ENCODE measurements around the gene DNASE1L1. TPM values are rescaled to one million over a fixed set of nuclear protein-coding genes. Genes with fewer than 3 reads are reported as not detected.
A peak's percentile ranks its signal among the peaks of the same experiment; 100 is the strongest.

The DNASE1L1 gene
- total RNA-seq, 1 donor from 2014 or later = 9.3 TPM

DNA sequence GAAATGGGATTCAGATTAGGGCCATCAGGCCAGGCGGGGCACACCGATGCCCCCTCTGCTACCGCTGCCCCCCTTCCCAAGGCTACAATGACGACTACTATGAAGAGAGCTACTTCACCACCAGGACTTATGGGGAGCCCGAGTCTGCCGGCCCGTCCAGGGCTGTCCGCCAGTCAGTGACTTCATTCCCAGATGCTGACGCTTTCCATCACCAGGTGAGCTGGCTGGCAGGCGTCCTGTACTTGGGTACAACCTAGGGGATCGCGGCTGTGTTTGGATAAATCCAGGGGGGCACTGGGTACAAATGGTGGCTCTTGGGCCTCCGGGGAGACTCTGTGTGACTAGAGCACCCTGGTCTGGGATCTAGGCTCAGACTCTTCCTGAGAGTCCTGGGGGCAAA lies 28.9 kb downstream of the DNASE1L1 start:
- Mint-ChIP-seq H3K4me3 (peak overlapping the region; percentile 93), H3K9me3 (no peaks in the 10 kb centered on the region), H3K36me3 (ENCODE audit: low read depth) (peaks cover 4% of the 10 kb centered on the region), H3K27me3 (ENCODE audit: low read depth) (no peaks in the 10 kb centered on the region), H3K27ac (ENCODE audit: unreplicated experiment) (peak overlapping the region; percentile 96), H3K4me1 (peaks cover 16% of the 10 kb centered on the region)
- DNase-seq (ENCODE audit: low read depth, low spot score) = no peak
- TF ChIP-seq, protein P1, sequence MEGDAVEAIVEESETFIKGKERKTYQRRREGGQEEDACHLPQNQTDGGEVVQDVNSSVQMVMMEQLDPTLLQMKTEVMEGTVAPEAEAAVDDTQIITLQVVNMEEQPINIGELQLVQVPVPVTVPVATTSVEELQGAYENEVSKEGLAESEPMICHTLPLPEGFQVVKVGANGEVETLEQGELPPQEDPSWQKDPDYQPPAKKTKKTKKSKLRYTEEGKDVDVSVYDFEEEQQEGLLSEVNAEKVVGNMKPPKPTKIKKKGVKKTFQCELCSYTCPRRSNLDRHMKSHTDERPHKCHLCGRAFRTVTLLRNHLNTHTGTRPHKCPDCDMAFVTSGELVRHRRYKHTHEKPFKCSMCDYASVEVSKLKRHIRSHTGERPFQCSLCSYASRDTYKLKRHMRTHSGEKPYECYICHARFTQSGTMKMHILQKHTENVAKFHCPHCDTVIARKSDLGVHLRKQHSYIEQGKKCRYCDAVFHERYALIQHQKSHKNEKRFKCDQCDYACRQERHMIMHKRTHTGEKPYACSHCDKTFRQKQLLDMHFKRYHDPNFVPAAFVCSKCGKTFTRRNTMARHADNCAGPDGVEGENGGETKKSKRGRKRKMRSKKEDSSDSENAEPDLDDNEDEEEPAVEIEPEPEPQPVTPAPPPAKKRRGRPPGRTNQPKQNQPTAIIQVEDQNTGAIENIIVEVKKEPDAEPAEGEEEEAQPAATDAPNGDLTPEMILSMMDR (conservative IDR thresholded peaks at IDR 0.05) = no peak

DNA sequence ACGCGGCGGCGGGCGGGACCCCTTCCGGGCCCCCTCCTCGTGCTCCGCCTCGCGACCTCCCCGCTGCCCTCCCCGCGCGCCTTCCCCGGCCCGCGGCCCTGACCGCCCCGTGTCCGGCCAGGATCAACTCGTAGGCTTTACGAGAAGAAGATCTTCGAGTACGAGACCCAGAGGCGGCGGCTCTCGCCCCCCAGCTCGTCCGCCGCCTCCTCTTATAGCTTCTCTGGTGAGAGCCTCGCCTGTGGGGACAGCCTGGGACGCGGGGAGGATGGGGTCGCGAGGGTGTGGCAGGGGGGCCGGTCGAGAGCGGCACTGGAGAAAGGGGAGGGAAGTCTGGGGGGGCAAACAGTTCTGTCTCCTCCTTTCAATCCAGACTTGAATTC lies 29.5 kb downstream of the DNASE1L1 start:
- peak overlapping the region; percentile 93 for H3K4me3 Mint-ChIP-seq
- DNase-seq (ENCODE audit: low read depth, low spot score) = no peak
- H3K36me3 Mint-ChIP-seq (ENCODE audit: low read depth) = peaks cover 4% of the 10 kb centered on the region
- TF ChIP-seq, protein P1 (conservative IDR thresholded peaks at IDR 0.05) = no peak
- peaks cover 16% of the 10 kb centered on the region for H3K4me1 Mint-ChIP-seq
- peak overlapping the region; percentile 96 for H3K27ac Mint-ChIP-seq (ENCODE audit: unreplicated experiment)
- H3K9me3 Mint-ChIP-seq = no peaks in the 10 kb centered on the region
- no peaks in the 10 kb centered on the region for H3K27me3 Mint-ChIP-seq (ENCODE audit: low read depth)

DNA sequence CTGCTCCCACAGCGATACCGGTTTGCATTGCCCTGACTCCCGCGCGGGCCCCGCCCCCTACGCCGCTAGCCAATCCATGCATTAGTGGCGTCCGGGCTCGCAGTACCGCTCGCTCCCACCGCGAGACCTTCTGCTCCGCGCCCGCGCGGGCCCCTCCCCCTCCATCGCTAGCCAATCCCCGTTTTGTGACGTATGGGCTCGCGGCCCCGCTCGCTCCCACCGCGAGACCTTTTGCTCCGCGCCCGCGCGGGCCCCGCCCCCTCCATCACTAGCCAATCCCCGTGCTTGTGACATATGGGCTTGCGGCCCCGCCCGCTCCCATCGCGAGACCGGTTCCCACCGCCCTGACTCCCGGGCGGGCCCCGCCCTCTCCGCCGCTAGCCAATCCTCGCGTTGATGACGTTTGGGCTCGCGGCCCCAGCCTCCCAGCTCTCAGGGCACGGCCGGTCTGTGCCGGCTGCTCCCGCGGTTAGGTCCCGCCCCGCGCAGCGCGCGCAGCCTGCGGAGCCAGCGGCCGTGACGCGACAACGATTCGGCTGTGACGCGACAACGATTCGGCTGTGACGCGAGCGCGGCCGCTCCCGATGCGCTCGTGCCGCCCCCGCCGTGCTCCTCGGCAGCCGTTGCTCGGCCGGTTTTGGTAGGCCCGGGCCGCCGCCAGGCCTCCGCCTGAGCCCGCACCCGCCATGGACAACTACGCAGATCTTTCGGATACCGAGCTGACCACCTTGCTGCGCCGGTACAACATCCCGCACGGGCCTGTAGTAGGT lies 30.1 kb downstream of the DNASE1L1 start, which contains the start of gene EMD:
Gene EMD (plus strand): TSS at position 497 of the 770 bp plus-strand sequence. CDS start 190 bp downstream, at position 687.
- Mint-ChIP-seq H3K36me3 (ENCODE audit: low read depth) (peaks cover 4% of the 10 kb centered on the region), H3K27me3 (ENCODE audit: low read depth) (no peaks in the 10 kb centered on the region), H3K4me1 (peaks cover 16% of the 10 kb centered on the region), H3K4me3 (peak within 1 kb of the TSS; percentile 93), H3K9me3 (no peaks in the 10 kb centered on the region), H3K27ac (ENCODE audit: unreplicated experiment) (peak within 1 kb of the TSS; percentile 96)
- TF ChIP-seq, protein P1 (conservative IDR thresholded peaks at IDR 0.05) = no peak
- peak; percentile 85 for DNase-seq (ENCODE audit: low read depth, low spot score)

DNA sequence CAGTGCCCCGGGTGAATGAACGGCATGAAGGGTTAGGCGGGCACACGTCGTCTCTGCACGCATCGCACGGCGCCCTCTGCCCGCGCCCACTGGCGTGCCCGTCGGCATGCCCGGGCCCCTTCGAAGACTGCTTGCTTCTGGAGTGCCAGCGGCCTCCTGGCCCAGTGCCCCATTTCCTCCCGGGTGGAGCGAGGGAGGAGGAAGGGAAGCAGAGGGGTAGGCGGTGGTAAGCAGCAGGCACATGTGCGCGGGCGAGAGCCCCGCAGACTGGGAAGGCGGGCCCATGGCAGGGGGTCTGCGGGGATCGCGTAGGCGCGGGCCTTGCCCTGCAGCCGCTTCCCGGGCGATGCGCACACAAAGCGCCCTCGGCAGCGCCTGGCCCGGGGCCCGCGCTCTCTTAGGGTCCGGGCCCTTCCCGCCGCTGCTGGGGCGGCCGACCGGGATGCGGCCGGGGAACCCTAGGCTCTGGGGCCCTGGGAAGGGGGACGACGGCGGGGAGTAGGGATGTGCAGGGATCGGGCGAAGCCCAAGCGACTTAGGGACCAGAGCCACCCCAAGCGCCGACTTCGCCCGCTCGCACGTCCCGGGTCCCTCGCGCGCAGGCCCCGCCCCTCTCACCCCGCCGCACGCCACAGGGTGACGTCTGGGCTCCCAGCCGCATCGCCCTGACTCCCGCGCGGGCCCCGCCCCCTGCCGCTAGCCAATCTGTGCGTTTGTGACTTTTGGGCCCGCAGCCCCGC lies 30.8 kb downstream of the DNASE1L1 start:
- Mint-ChIP-seq H3K27ac (ENCODE audit: unreplicated experiment) (peak overlapping the region; percentile 83), H3K27me3 (ENCODE audit: low read depth) (peaks cover 3% of the 10 kb centered on the region), H3K4me3 (peak overlapping the region; percentile 85), H3K9me3 (no peaks in the 10 kb centered on the region), H3K36me3 (ENCODE audit: low read depth) (peaks cover 4% of the 10 kb centered on the region), H3K4me1 (peaks cover 19% of the 10 kb centered on the region)
- TF ChIP-seq, protein P1 (conservative IDR thresholded peaks at IDR 0.05) = no peak
- DNase-seq (ENCODE audit: low read depth, low spot score) = no peak

DNA sequence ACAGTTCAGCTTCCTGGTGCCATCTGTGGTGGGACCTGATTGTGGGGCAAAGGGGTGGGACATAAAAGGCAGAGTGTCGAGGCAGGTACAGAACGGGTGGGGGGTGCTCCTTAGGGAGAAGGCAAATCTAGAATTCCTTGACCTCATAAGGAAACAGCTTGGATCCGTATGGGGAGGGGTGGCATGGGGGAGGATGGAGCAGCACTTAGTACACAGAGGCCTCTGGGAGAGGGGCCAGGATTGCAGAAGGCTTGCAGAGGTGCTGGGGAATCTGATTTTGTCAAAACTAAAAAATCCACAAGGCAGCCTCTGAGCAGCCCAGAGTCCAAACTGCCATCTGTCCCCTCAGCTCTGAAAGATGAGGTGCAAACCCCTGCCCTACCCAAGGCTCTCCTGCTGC lies 32.3 kb downstream of the DNASE1L1 start:
- Mint-ChIP-seq H3K27ac (ENCODE audit: unreplicated experiment) (no peak overlapping the region), H3K27me3 (ENCODE audit: low read depth) (peaks cover 5% of the 10 kb centered on the region)

More for the DNA sequence above, 32.3 kb downstream of the DNASE1L1 start:
- H3K9me3 Mint-ChIP-seq = no peaks in the 10 kb centered on the region
- H3K36me3 Mint-ChIP-seq (ENCODE audit: low read depth) = peaks cover 4% of the 10 kb centered on the region
- peaks cover 22% of the 10 kb centered on the region for H3K4me1 Mint-ChIP-seq
- DNase-seq (ENCODE audit: low read depth, low spot score) = no peak
- H3K4me3 Mint-ChIP-seq = peak overlapping the region; percentile 78
- TF ChIP-seq, protein P1 (conservative IDR thresholded peaks at IDR 0.05) = no peak

All from neural crest cell (in vitro differentiated cells).